Measurements from ENCODE around the gene MSH3.
A peak's percentile ranks its signal among the peaks of the same experiment; 100 is the strongest.
"Not testable (repeated sequence)": the region's sequence is repeated elsewhere in the genome, so short reads cannot be mapped to it uniquely, and the experiment has no call there.

The MSH3 gene

DNA sequence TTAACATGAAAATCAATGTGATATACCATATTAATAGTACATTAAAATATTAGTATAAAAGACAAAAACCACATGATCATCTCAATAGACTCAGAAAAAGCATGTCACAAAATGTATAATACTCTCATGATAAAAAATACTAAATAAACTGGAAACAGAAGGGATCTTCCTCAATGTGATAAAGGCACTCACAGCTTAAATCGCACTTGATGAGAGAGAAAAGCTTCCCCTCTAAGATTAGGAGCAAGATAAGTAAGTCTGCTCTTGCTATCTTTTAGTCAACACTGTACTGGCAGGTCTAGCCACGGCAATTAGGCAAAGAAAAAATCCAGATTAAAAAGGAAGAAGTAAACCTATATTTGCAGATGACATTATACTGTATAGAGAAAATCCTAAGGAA, 21.8 kb upstream of the MSH3 start:
- no peak for ATAC-seq
- Mint-ChIP-seq H3K9me3 (no peaks in the 10 kb centered on the region), H3K27ac (no peak overlapping the region), H3K4me3 (no peak overlapping the region), H3K4me1 (peaks cover 12% of the 10 kb centered on the region), H3K36me3 (ENCODE audit: low read depth) (peaks cover 60% of the 10 kb centered on the region), H3K27me3 (no peaks in the 10 kb centered on the region)
- no peak for DNase-seq

GRCh38 chr5:80634193-80634592, 20.3 kb upstream of the MSH3 start:
- Mint-ChIP-seq H3K9me3 (no peaks in the 10 kb centered on the region), H3K36me3 (ENCODE audit: low read depth) (peaks cover 70% of the 10 kb centered on the region), H3K27me3 (no peaks in the 10 kb centered on the region), H3K27ac (no peak overlapping the region), H3K4me3 (no peak overlapping the region), H3K4me1 (peaks cover 17% of the 10 kb centered on the region)
- ATAC-seq (no peak), DNase-seq (no peak)

DNA sequence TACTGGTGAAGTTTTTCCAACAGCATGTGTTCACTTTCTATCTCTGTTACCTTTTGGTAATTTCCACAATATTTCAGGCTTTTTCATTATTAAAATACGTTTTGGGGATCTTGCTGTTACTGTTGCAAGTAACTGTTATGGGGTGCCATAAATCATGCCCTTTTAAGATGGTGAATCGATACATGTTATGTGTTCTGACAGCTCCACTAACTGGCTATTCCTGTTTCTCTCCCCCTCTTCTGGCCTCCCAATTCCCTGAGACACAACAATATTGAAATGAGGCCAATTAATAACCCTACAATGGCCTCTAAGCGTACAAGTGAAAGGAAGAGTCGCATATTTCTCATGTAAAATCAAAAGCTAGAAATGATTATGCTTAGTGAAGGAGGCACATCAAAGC, 13.1 kb upstream of the MSH3 start:
- H3K36me3 Mint-ChIP-seq (ENCODE audit: low read depth) = peaks cover 70% of the 10 kb centered on the region
- ATAC-seq (no peak), DNase-seq (no peak)
- H3K27me3 Mint-ChIP-seq = no peaks in the 10 kb centered on the region
- no peaks in the 10 kb centered on the region for H3K9me3 Mint-ChIP-seq
- peaks cover 6% of the 10 kb centered on the region for H3K4me1 Mint-ChIP-seq
- H3K27ac Mint-ChIP-seq = no peak overlapping the region
- H3K4me3 Mint-ChIP-seq = no peak overlapping the region

DNA sequence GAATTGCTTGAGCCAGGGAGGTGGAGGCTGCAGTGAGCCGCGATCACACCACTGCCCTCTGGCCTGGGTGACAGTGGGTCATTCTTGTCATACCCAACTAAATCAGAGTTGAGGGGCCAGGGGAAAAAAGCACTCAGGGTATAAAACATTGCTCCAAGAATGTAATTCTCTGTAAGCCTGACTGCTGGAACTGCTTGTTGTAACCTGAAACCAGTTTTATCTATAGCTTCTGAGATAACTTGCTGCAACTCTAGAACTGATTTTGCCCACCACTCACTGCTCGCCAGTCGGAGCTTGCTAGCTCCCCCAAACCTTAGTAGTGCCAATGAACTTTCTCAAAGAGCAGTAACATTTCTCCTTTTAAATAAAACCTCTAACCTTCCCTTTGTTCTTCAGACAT, 9.6 kb upstream of the MSH3 start:
- no peaks in the 10 kb centered on the region for H3K9me3 Mint-ChIP-seq
- H3K4me1 Mint-ChIP-seq = no peaks in the 10 kb centered on the region
- H3K27ac Mint-ChIP-seq = no peak overlapping the region
- no peaks in the 10 kb centered on the region for H3K27me3 Mint-ChIP-seq
- ATAC-seq (no peak), DNase-seq (no peak)
- no peak overlapping the region for H3K4me3 Mint-ChIP-seq
- peaks cover 69% of the 10 kb centered on the region for H3K36me3 Mint-ChIP-seq (ENCODE audit: low read depth)

DNA sequence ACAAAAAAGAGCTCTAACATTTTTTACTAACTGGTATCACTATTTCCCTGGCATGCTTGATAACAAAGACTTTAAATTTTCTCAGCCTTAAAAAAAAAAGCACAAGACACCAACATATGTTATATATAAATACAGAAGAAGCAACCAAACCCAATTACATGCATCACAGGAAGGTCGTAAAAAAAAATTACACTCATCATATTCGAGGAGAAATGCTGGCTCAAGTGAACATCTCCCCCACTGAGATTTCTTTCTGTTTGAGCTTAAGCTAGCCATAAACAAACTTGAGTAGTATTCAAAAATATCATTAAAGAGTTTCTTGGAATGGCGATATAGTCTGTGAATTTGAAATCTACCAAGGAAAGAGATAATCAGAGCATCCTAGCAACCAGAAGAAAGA, 7.5 kb upstream of the MSH3 start:
- Mint-ChIP-seq H3K27me3 (no peaks in the 10 kb centered on the region), H3K36me3 (ENCODE audit: low read depth) (peaks cover 53% of the 10 kb centered on the region), H3K27ac (no peak overlapping the region), H3K4me3 (no peak overlapping the region), H3K9me3 (no peaks in the 10 kb centered on the region), H3K4me1 (no peaks in the 10 kb centered on the region)
- no peak for DNase-seq
- ATAC-seq = no peak

- Mint-ChIP-seq H3K4me3 (peak overlapping the region; percentile 92), H3K27ac (peak overlapping the region; percentile 84), H3K27me3 (no peaks in the 10 kb centered on the region), H3K36me3 (ENCODE audit: low read depth) (peaks cover 40% of the 10 kb centered on the region), H3K4me1 (peaks cover 35% of the 10 kb centered on the region), H3K9me3 (no peaks in the 10 kb centered on the region)
- DNase-seq (no peak), ATAC-seq (no peak)
Measured at GRCh38 chr5:80653502-80653901, 950 bp upstream of the MSH3 start.

DNA sequence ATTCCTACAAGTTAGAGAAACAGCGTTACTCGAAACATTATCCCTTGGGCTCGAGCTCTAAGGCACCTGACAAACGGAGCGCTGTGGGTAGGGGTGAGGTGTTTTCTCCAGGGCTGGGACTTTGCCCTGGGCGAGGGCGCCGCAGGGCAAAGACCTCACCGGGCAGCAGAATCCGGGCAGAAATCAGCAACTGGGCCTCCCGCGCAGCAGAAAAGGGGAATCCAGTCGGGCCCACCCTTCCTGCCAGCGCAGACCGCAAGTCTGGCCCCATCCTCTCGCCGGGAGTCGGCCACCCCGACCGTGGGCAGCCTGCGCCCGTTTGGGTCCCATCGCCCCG, 430 bp upstream of the MSH3 start:
- Mint-ChIP-seq H3K4me3 (peak overlapping the region; percentile 92), H3K9me3 (no peaks in the 10 kb centered on the region), H3K27ac (peak overlapping the region; percentile 84), H3K27me3 (no peaks in the 10 kb centered on the region), H3K4me1 (peaks cover 35% of the 10 kb centered on the region), H3K36me3 (ENCODE audit: low read depth) (peaks cover 36% of the 10 kb centered on the region)
- DNase-seq (peak; percentile 52), ATAC-seq (no peak)

DNA sequence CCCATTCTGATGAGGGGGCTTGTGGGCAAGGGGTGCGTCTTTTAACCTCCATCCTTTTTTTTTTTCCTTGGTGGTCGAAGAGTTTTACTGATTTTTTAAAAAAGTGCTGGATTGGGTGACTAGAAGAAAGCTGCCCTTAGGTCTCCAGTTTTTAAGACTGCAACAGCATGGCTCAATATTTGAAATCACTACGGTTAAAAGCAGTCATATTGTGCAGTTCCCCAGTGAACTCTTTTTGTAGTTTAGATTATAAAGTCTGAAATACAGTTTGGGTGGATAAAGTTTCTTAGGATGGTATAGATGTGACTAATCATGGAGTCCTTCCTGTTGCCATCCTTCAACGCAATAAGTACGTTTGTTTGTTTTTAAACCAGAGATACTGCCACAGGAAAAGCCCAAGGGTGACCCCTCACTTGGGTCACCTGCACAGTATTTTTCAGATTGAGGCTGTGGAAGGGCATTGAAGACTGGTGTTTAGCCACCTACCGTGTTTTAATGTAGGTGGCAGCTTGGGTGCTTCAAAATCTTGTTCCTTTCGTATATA, 851 bp downstream of the MSH3 start:
- Mint-ChIP-seq H3K4me1 (peaks cover 35% of the 10 kb centered on the region), H3K36me3 (ENCODE audit: low read depth) (peaks cover 47% of the 10 kb centered on the region), H3K27ac (peak overlapping the region; percentile 95), H3K27me3 (no peaks in the 10 kb centered on the region), H3K9me3 (no peaks in the 10 kb centered on the region), H3K4me3 (peak overlapping the region; percentile 92)
- ATAC-seq = no peak
- no peak for DNase-seq

- Mint-ChIP-seq H3K9me3 (no peaks in the 10 kb centered on the region), H3K4me3 (peak overlapping the region; percentile 92), H3K27me3 (no peaks in the 10 kb centered on the region), H3K36me3 (ENCODE audit: low read depth) (peaks cover 55% of the 10 kb centered on the region), H3K27ac (peak overlapping the region; percentile 95), H3K4me1 (peaks cover 37% of the 10 kb centered on the region)
- DNase-seq (no peak), ATAC-seq (no peak)
Measured at GRCh38 chr5:80656425-80656824, 2.0 kb downstream of the MSH3 start.

DNA sequence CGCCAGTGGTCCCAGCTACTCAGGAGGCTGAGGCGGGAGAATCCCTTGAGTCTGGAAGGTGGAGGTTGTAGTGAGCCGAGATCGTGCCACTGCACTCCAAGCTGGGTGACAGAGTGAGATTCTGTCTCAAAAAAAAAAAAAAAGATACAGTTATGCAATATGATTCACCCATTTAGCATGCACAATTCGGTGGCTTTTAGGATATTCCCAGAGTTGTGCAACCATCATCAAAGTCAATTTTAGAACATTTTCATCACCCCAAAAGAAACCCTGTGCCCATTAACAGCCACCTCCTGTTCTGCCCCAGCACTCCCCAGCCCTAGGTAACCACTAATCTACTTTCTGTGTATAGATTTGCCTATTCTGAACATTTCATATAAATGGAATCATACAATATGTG, 4.7 kb downstream of the MSH3 start:
- Mint-ChIP-seq H3K9me3 (no peaks in the 10 kb centered on the region), H3K4me3 (no peak overlapping the region), H3K27ac (no peak overlapping the region), H3K27me3 (no peaks in the 10 kb centered on the region), H3K4me1 (peaks cover 36% of the 10 kb centered on the region), H3K36me3 (ENCODE audit: low read depth) (peaks cover 62% of the 10 kb centered on the region)
- no peak for ATAC-seq
- no peak for DNase-seq

DNA sequence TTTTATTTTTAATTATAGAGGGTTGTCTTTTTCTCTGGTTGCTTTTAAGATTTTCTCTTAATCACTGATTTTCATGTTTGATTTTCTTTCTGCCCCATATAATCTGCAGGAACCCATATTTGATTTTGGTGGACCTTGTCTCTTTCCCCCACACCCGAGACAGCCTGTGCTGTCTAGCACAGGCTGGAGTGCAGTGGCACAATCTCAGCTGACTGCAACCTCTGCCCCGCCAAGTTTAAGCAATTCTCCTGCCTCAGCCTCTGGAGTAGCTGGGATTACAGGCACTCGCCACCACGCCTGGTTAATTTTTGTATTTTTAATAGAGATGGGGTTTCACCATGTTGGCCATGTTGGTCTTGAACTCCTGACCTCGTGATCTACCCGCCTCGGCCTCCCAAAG, 6.2 kb downstream of the MSH3 start:
- not testable (repeated sequence) for H3K4me3 Mint-ChIP-seq, DNase-seq, H3K27ac Mint-ChIP-seq, H3K9me3 Mint-ChIP-seq, H3K27me3 Mint-ChIP-seq, ATAC-seq
- Mint-ChIP-seq H3K4me1 (peaks cover 40% of the 10 kb centered on the region), H3K36me3 (ENCODE audit: low read depth) (peaks cover 71% of the 10 kb centered on the region)

- Mint-ChIP-seq H3K4me3 (no peak overlapping the region), H3K36me3 (ENCODE audit: low read depth) (peaks cover 68% of the 10 kb centered on the region), H3K27ac (no peak overlapping the region), H3K27me3 (no peaks in the 10 kb centered on the region), H3K9me3 (no peaks in the 10 kb centered on the region), H3K4me1 (peaks cover 31% of the 10 kb centered on the region)
- peak; percentile 57 for ATAC-seq
- DNase-seq = no peak
Measured at GRCh38 chr5:80662108-80662507, 7.7 kb downstream of the MSH3 start.

DNA sequence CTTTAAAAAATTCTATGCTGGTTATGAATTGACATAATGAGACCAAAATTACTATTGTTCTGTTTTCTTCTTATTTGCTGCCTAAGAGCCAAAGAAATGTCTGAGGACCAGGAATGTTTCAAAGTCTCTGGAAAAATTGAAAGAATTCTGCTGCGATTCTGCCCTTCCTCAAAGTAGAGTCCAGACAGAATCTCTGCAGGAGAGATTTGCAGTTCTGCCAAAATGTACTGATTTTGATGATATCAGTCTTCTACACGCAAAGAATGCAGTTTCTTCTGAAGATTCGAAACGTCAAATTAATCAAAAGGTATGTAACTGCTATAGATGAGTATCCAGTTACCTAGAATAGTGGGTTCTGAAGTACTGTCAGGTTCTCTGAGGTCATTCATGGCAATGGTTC, 10.6 kb downstream of the MSH3 start:
- DNase-seq (no peak), ATAC-seq (no peak)
- Mint-ChIP-seq H3K27ac (no peak overlapping the region), H3K9me3 (no peaks in the 10 kb centered on the region), H3K4me1 (peaks cover 26% of the 10 kb centered on the region), H3K27me3 (no peaks in the 10 kb centered on the region), H3K4me3 (no peak overlapping the region), H3K36me3 (ENCODE audit: low read depth) (peaks cover 50% of the 10 kb centered on the region)

DNA sequence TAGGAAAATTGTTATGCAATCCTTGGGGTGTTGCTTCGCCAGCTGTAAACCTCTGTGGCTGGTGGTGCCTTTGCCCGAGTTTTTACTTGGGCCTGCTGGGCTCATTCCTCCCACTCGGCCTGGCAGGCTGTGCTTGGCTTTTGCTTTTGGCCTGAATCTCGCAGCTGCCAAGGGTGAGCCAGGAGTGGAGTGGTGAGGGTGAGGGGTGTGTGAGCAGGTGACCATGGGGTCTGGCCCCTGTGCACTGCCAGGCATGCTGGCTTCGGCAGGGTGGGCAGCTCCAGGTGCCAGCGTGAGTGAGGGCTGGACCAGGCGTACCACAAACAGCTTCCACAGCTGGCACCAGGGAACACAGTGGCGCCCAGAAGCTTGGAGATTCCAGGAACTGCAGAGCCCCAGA, 12.9 kb downstream of the MSH3 start:
- H3K27ac Mint-ChIP-seq = no peak overlapping the region
- peaks cover 40% of the 10 kb centered on the region for H3K36me3 Mint-ChIP-seq (ENCODE audit: low read depth)
- no peak for DNase-seq
- H3K4me3 Mint-ChIP-seq = no peak overlapping the region
- H3K27me3 Mint-ChIP-seq = no peaks in the 10 kb centered on the region
- peaks cover 21% of the 10 kb centered on the region for H3K4me1 Mint-ChIP-seq
- H3K9me3 Mint-ChIP-seq = no peaks in the 10 kb centered on the region
- ATAC-seq = no peak

GRCh38 chr5:80668016-80668969, 13.8 kb downstream of the MSH3 start:
- Mint-ChIP-seq H3K4me1 (peaks cover 17% of the 10 kb centered on the region), H3K27me3 (no peaks in the 10 kb centered on the region), H3K4me3 (no peak overlapping the region), H3K27ac (no peak overlapping the region), H3K9me3 (no peaks in the 10 kb centered on the region), H3K36me3 (ENCODE audit: low read depth) (peaks cover 39% of the 10 kb centered on the region)
- no peak for DNase-seq
- ATAC-seq = peak; percentile 65

All from activated naive CD8-positive, alpha-beta T cell treated with anti-CD3 and anti-CD28 coated beads, Interleukin-2, amount 50 U/mL, for 24 hours (primary cell).